K562 (cell line): ENCODE results near the gene ACOT9. TPM values are rescaled to one million over a fixed set of nuclear protein-coding genes. Genes with fewer than 3 reads are reported as not detected.

Experiments
- CXXC5 ChIP-seq: fragments of 250-450 bp; sonication (Bioruptor Pico); IDR thresholded peaks from 2 replicates; pipeline ENCODE4 v1.8.0; 2022; ENCODE audit warnings: inconsistent platforms, mild to moderate bottlenecking, moderate library complexity
- E4F1 ChIP-seq: fragments of 250-450 bp; sonication (Bioruptor Pico); IDR thresholded peaks from 2 replicates; pipeline ENCODE4 v1.5.0; 2021; ENCODE audit warnings: mild to moderate bottlenecking, borderline replicate concordance
- FOXA1 ChIP-seq: fragments of 450-650 bp; IDR thresholded peaks from 2 replicates; pipeline ENCODE4 v1.6.1; 2016; ENCODE audit warnings: mild to moderate bottlenecking, borderline replicate concordance
- GTF2A2 ChIP-seq: IDR thresholded peaks from 2 replicates; pipeline ENCODE4 v1.6.1; 2016; ENCODE audit warnings: mild to moderate bottlenecking, missing genetic modification characterization, missing compliant biosample characterization
- IFI16 ChIP-seq: fragments of 250-450 bp; sonication (Bioruptor Pico); IDR thresholded peaks from 2 replicates; pipeline ENCODE4 v2.1.2; 2022; ENCODE audit warnings: mild to moderate bottlenecking, inconsistent platforms
- ILF3 ChIP-seq: fragments of 450-650 bp; IDR thresholded peaks from 2 replicates; pipeline ENCODE4 v1.6.1; 2018; ENCODE audit warnings: antibody characterized with exemption, mild to moderate bottlenecking, moderate library complexity, borderline replicate concordance
- JUND ChIP-seq, 2 experiments: IDR thresholded peaks; 2 replicates in 1 of 2; 3 replicates in 1 of 2; pipeline ENCODE4 v1.6.1; 2011; ENCODE audit warnings: borderline replicate concordance in 2 of 2, low read depth in 2 of 2, low read length in 2 of 2, improper control_type of control experiment in 1 of 2, missing biosample characterization in 1 of 2, missing genetic modification characterization in 1 of 2, missing genetic modification reagents in 1 of 2
- PHTF2 ChIP-seq: fragments of 250-450 bp; sonication (Bioruptor Pico); IDR thresholded peaks from 2 replicates; pipeline ENCODE4 v1.5.0; 2021; ENCODE audit warnings: mild to moderate bottlenecking
- POLR2A ChIP-seq: fragments of 450-650 bp; conservative IDR thresholded peaks from 2 replicates; pipeline ENCODE4 v1.6.1; 2016
- SAFB2 ChIP-seq: fragments of 200-400 bp; formaldehyde crosslinking; IDR thresholded peaks from 2 replicates; pipeline ENCODE4 v1.6.1; 2018; ENCODE audit warnings: borderline replicate concordance, low read length, low read depth, moderate library complexity; ENCODE audit not compliant: severe bottlenecking
- TGIF2 ChIP-seq: sonication (generic); formaldehyde crosslinking; IDR thresholded peaks from 2 replicates; pipeline ENCODE4 v1.8.1; 2022; ENCODE audit warnings: mild to moderate bottlenecking, missing genetic modification reagents, moderate library complexity
- ZNF551 ChIP-seq: fragments of 250-450 bp; sonication (Bioruptor Pico); IDR thresholded peaks from 2 replicates; pipeline ENCODE4 v1.5.0; 2021; ENCODE audit warnings: mild to moderate bottlenecking, moderate library complexity
- polyA plus RNA-seq, 8 experiments: library from polyadenylated mRNA; depleted of rRNA in 4 of 8; stranded (reverse) in 5 of 8; unstranded in 3 of 8; fragments of >200 nt; fragmentation: Nextera tagmentation in 2 of 8; fragmentation: Illumina TruSeq in 1 of 8; extraction: Ambion mirVana in 2 of 8; extraction: Trizol in 1 of 8; gene quantifications; 2 replicates each; pipeline versions ENCODE4 v1.2.1 to v1.2.3, GENCODE V29; 2011 to 2014; ENCODE audit warnings: inconsistent platforms in 1 of 8, missing spikeins in 1 of 8
- total RNA-seq, 7 experiments: library from RNA; depleted of rRNA in 6 of 7; stranded (reverse); fragments of >200 nt in 6 of 7; fragmentation: Illumina TruSeq in 2 of 7; extraction: Trizol in 2 of 7; gene quantifications; 2 replicates each; pipeline versions ENCODE4 v1.2.1 to v1.2.3, GENCODE V29; 2011 to 2021; ENCODE audit warnings: low replicate concordance in 1 of 7
- TF ChIP-seq, protein P1 (sequence below): fragments of 250-450 bp; sonication (Bioruptor Pico); IDR thresholded peaks from 2 replicates; pipeline ENCODE4 v1.8.0; 2021; ENCODE audit warnings: mild to moderate bottlenecking, moderate library complexity
- TF ChIP-seq, protein P2 (sequence below): sonication (generic); formaldehyde crosslinking; IDR thresholded peaks from 2 replicates; pipeline ENCODE4 v1.8.1; 2023; ENCODE audit warnings: mild to moderate bottlenecking, missing genetic modification reagents
- TF ChIP-seq, protein P3 (sequence below): sonication (generic); formaldehyde crosslinking; IDR thresholded peaks from 2 replicates; pipeline ENCODE4 v1.8.0; 2023; ENCODE audit warnings: mild to moderate bottlenecking, missing genetic modification reagents
- TF ChIP-seq, protein P4 (sequence below): fragments of 450-650 bp; IDR thresholded peaks from 2 replicates; pipeline ENCODE4 v1.6.1; 2016; ENCODE audit warnings: missing biosample characterization, missing genetic modification characterization

ACOT9 gene
- total and polyA plus RNA-seq, 9 of the 15 experiments (the other 6 are each of a cell fraction or from before 2014, with no cell fraction given), result 31.2 to 80.9 (median 45.3) TPM

DNA sequence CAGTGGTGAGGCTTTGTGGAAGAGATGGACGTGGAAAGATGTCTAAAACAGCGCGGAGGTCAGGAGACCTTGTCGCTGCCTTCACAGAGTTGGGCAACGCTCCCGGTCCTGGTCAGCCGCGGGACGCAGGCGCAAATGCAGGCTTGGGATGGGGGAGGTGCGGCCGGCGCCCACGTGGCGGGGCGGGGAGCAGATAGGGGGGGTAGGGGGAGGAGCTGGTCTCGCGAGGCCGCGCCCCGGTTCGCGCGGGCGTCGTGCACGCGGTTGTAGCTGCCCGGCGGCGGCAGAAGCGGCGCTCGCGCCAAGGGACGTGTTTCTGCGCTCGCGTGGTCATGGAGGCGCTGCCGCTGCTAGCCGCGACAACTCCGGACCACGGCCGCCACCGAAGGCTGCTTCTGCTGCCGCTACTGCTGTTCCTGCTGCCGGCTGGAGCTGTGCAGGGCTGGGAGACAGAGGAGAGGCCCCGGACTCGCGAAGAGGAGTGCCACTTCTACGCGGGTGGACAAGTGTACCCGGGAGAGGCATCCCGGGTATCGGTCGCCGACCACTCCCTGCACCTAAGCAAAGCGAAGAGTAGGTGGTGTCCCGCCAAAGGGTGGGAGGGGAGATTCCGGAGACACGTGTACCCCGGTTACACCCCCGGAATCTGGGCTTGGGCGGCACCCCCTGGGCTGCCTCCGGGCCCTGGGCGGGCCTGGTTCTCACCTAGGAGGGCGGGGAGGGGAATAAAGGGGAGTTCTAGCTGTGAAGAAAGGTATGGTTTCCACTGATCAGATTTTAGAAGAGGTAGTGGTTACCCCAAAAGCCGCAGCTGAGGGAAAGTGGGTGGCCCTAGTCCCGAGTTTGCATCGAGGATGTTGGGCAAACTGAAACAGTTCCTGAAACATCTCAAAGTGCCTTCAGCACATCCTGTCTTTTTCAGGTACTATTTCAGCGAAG lies 75.6 kb downstream of the ACOT9 start, which contains the start of gene PRDX4 (continued):
- TF ChIP-seq, protein P1, sequence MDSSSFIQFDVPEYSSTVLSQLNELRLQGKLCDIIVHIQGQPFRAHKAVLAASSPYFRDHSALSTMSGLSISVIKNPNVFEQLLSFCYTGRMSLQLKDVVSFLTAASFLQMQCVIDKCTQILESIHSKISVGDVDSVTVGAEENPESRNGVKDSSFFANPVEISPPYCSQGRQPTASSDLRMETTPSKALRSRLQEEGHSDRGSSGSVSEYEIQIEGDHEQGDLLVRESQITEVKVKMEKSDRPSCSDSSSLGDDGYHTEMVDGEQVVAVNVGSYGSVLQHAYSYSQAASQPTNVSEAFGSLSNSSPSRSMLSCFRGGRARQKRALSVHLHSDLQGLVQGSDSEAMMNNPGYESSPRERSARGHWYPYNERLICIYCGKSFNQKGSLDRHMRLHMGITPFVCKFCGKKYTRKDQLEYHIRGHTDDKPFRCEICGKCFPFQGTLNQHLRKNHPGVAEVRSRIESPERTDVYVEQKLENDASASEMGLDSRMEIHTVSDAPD, result no peak
- no peak for TF ChIP-seq TGIF2 (CRISPR knock-in tag)
- TF ChIP-seq SAFB2, result no peak
- TF ChIP-seq E4F1 (CRISPR knock-in tag), result no peak
- TF ChIP-seq ILF3, result no peak
- no peak for TF ChIP-seq GTF2A2
- TF ChIP-seq, protein P2, sequence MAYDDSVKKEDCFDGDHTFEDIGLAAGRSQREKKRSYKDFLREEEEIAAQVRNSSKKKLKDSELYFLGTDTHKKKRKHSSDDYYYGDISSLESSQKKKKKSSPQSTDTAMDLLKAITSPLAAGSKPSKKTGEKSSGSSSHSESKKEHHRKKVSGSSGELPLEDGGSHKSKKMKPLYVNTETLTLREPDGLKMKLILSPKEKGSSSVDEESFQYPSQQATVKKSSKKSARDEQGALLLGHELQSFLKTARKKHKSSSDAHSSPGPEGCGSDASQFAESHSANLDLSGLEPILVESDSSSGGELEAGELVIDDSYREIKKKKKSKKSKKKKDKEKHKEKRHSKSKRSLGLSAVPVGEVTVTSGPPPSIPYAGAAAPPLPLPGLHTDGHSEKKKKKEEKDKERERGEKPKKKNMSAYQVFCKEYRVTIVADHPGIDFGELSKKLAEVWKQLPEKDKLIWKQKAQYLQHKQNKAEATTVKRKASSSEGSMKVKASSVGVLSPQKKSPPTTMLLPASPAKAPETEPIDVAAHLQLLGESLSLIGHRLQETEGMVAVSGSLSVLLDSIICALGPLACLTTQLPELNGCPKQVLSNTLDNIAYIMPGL (CRISPR knock-in tag), result no peak
- TF ChIP-seq IFI16 (CRISPR knock-in tag), result no peak
- TF ChIP-seq, protein P3, sequence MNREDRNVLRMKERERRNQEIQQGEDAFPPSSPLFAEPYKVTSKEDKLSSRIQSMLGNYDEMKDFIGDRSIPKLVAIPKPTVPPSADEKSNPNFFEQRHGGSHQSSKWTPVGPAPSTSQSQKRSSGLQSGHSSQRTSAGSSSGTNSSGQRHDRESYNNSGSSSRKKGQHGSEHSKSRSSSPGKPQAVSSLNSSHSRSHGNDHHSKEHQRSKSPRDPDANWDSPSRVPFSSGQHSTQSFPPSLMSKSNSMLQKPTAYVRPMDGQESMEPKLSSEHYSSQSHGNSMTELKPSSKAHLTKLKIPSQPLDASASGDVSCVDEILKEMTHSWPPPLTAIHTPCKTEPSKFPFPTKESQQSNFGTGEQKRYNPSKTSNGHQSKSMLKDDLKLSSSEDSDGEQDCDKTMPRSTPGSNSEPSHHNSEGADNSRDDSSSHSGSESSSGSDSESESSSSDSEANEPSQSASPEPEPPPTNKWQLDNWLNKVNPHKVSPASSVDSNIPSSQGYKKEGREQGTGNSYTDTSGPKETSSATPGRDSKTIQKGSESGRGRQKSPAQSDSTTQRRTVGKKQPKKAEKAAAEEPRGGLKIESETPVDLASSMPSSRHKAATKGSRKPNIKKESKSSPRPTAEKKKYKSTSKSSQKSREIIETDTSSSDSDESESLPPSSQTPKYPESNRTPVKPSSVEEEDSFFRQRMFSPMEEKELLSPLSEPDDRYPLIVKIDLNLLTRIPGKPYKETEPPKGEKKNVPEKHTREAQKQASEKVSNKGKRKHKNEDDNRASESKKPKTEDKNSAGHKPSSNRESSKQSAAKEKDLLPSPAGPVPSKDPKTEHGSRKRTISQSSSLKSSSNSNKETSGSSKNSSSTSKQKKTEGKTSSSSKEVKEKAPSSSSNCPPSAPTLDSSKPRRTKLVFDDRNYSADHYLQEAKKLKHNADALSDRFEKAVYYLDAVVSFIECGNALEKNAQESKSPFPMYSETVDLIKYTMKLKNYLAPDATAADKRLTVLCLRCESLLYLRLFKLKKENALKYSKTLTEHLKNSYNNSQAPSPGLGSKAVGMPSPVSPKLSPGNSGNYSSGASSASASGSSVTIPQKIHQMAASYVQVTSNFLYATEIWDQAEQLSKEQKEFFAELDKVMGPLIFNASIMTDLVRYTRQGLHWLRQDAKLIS (CRISPR knock-in tag), result no peak
- TF ChIP-seq, protein P4, sequence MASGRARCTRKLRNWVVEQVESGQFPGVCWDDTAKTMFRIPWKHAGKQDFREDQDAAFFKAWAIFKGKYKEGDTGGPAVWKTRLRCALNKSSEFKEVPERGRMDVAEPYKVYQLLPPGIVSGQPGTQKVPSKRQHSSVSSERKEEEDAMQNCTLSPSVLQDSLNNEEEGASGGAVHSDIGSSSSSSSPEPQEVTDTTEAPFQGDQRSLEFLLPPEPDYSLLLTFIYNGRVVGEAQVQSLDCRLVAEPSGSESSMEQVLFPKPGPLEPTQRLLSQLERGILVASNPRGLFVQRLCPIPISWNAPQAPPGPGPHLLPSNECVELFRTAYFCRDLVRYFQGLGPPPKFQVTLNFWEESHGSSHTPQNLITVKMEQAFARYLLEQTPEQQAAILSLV (tag), result no peak
- no peak for TF ChIP-seq ZNF551 (CRISPR knock-in tag)
- peak; percentile 86 for TF ChIP-seq CXXC5 (CRISPR knock-in tag)
- TF ChIP-seq POLR2A, result peak; percentile 89
- TF ChIP-seq FOXA1, result no peak
- TF ChIP-seq PHTF2 (CRISPR knock-in tag), result no peak
- no peak for TF ChIP-seq JUND (IDR thresholded peaks at IDR 0.05; ENCODE audit: borderline replicate concordance, low read depth, low read length)
- no peak for TF ChIP-seq JUND (tag; IDR thresholded peaks at IDR 0.05; ENCODE audit: borderline replicate concordance, low read depth, low read length)
